SK-N-MC (cell line): Measurements from ENCODE around the gene IKBKE.

Experiments
- EZH2 ChIP-seq: fragments of 200-600 bp; sonication (generic); IDR thresholded peaks from one replicate; pipeline ENCODE4 v1.6.1; 2017; ENCODE audit warnings: antibody characterized with exemption
- FOXP2 ChIP-seq: optimal IDR thresholded peaks from 2 replicates; pipeline ENCODE3; 2011; ENCODE audit warnings: mild to moderate bottlenecking, moderate library complexity; ENCODE audit not compliant: insufficient read depth; ENCODE audit errors: extremely low read length, control extremely low read depth
- POLR2AphosphoS5 ChIP-seq: IDR thresholded peaks from 2 replicates; pipeline ENCODE4 v1.6.1; 2012; ENCODE audit warnings: mild to moderate bottlenecking, low read depth, low read length, borderline replicate concordance

GRCh38 chr1:206526064-206526911, 56.0 kb downstream of the IKBKE start:
- TF ChIP-seq POLR2AphosphoS5 (no peak), EZH2 (no peak), FOXP2 (no peak)
